ENCODE measurements around the gene CBY2.
"Not testable (repeated sequence)": the region's sequence is repeated elsewhere in the genome, so short reads cannot be mapped to it uniquely, and the experiment has no call there.

CBY2 gene, protein sequence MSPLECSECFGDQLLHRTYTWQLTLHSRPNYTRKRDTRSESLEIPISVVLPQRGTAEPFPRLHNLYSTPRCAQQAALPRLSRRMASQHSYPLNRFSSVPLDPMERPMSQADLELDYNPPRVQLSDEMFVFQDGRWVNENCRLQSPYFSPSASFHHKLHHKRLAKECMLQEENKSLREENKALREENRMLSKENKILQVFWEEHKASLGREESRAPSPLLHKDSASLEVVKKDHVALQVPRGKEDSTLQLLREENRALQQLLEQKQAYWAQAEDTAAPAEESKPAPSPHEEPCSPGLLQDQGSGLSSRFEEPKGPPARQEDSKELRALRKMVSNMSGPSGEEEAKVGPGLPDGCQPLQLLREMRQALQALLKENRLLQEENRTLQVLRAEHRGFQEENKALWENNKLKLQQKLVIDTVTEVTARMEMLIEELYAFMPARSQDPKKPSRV

DNA sequence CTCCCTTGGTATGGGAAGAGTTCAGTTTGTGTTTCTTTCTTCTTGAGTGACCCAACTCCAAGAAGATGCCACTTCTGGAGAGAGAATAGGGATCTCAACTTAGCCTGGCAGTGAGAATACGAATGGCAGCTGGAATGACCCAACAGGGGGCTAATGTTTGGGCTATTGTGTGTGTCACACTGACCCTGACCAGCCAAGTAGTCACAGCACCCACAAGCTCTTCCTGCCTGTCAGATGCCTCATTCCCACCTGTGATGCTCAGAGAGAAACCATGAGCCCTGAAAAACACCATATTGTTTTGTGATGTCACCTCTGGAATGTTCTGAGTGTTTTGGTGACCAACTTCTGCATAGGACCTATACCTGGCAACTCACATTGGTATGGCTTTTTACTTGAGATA is at the start of gene CBY2:
TSS of gene CBY2 (plus strand) at position 233 of the 400 bp plus-strand sequence. CDS start at position 304, 71 bp downstream.
- no peak for DNase-seq

DNA sequence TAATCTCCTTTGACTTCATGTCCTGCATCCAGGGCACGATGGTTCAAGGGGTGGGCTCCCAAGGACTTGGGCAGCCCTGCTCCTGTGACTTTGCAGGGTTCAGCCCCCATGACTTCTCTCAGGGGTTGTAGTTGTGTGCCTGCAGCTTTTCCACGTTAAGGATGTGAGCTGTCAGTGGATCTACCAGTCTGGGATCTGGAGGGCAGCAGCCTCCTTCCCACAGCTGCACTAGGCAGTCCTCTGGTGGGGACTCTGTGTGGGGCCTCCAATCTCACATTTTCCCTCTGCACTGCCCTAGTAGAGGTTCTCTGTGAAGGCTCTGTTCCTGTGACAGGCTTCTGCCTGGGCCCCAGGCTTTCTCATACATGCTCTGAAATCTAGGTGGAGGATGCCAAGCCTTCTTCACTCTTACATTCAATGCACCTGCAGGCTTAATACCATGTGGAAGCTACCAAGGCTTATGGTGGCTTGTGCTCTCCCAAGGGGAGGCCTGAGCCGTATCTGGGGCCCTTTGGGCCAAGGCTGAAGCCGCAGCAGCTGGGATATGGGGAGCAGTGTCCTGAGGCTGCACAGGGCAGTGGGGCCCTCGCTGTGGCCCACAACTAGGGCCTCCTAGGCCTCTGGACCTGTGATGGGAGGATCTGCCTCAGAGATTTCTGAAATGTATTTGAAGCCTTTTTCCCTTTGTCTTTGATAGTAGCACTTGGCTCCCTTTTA is 47.3 kb upstream of the CBY2 start:
- no peak for DNase-seq

DNA sequence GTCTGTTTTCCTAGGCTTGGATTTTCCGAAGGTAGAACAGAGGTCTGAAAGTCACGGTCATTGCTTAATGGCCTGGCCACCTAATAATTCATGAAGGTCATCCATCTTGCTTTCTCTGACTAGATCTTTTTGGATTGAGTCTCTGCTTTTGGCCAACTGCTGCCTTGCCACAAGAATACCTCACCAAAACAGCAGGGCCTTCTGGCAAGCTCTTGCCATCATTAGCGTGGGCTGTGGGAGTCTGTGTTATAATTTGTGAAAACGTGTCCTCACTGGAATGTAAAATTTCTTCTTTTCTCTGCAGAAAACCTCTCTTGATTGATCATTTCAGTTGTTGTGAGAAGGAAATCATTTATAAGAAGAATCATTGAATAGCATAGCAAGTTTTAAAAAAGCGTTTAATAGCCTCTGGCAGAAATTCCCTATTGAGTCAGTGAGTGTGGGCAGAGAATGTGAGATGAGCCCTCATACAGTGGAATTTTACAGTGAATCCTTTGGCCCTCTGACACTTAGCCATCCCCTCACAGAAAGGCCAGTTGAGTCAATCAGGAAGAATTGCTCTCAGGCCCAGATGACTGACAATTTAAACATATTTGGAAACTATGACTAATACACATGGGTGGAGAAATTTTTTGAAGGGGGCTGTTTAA is 43.4 kb upstream of the CBY2 start:
- DNase-seq: no peak

DNA sequence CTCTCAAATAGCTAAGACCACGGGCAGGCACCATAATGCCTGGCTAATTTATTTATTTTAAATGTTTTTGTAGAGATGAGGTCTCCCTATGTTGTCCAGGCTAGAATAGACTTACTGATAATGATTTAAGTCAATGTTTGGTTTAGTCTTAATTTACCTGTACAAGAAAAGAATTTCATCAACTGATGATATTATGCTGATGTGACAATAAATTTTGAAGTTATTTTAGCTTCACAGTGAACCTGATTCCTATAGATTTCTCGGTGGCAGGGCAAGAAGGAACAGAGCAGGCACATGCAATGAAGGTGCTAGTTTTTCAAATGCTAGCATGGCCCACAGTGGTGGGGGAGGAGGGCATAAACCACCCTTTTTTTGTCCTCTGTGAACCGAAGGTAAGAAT is 42.6 kb upstream of the CBY2 start:
- no peak for DNase-seq

DNA sequence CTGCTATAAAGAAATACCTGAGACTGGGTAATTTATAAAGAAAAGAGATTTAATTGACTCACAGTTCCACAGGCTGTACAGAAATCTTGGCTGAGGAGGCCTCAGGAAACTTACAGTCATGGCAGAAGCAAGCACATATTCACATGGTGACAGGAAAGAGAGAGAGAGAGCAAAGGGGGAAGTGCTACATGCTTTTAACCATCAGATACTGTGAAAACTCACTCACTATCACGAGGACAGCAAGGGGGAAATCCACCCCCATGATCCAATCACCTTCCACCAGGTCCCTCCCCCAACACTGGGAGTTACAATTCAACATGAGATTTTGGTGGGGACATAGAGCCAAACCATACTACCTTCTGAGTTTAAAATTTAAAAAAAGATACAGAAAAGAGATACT is 41.7 kb upstream of the CBY2 start:
- not testable (repeated sequence) for DNase-seq

DNA sequence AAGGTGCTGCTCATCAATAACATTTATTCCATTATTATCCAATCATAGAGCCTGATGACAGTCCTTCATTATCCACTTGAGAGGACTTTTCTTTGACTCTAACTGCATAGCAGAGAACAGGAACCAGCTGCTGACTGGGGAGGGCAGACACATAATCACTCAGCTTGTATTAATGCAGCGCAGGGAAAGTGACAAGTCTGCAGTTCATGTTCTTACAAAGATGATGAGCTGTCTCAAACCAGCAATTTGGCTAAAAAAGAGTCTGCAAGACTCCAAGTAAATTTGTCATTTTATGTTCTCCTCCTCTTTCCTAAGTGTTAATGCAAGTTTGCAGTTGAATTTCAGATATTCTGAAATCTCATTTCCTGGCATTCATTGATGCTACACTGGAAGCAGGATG is 40.0 kb upstream of the CBY2 start:
- DNase-seq: no peak

DNA sequence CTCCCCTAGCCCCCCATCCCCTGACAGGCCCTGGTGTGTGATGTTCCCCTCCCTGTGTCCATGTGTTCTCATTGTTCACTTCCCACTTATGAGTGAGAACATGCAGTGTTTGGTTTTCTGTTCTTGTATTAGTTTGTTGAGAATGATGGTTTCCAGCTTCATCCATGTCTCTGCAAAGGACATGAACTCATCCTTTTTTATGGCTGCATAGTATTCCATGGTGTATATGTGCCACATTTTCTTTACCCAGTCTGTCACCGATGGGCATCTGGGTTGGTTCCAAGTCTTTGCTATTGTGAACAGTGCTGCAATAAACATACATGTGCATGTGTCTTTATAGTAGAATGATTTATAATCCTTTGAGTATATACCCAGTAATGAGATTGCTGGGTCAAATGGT is 39.2 kb upstream of the CBY2 start:
- not testable (repeated sequence) for DNase-seq

DNA sequence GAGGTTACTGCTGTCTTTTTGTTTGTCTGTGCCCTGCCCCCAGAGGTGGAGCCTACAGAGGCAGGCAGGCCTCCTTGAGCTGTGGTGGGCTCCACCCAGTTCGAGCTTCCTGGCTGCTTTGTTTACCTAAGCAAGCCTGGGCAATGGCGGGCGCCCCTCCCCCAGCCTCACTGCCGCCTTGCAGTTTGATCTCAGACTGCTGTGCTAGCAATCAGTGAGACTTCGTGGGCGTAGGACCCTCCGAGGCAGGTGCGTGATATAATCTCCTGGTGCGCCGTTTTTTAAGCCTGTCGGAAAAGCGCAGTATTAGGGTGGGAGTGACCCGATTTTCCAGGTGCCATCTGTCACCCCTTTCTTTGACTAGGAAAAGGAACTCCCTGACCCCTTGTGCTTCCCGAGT is 32.5 kb upstream of the CBY2 start:
- not testable (repeated sequence) for DNase-seq

DNA sequence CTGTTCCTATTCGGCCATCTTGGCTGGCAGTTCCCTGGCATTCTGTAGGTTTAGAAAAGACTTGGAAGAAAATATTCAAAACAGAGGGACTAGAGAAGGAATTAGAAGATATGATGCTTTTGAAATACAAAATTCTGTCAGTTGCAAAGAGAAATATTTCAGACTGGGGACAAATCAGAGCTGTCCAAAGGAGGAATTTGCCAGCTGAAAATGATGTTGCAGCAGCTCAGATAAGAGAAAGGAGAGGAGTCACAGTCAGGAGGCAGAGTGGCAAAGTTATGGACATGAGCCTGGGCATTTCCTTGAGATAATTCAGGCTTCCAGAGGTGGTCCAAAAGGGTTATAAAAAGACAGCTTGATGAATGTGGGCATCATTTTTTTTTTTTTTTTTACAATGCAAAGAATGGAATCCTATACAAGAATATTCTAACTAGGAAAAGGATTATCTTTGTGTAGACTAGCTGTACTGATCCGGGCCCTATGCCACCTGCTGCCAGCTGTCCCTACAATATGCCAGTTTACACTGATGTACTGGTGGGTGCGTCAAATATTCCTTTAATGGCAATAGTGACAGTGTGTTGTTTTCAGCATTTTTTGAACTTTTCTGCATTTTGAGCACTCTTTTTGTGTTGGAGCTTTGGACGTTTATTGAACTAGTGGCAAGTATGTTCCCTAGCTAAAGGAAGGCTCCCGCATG is 31.8 kb upstream of the CBY2 start:
- DNase-seq: no peak

DNA sequence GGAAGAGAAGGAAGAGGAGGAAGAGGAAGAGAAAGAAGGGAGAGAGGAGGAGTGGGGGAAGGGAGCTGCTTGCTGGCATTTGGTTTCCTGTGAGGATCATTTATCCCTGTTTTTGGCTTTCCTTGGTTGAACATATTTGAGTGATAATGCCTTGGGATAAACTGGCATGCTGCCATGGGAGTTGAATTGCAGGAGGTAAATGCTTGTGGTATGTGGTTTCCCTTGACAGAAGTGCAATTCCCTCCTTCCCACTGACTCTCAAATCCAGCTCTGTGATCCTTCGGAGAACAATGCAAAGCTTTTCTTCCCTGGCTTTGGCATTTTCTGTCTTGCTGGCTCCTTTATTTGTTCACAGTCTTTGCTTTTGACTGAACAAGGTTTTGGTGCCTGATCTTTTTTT is 27.2 kb upstream of the CBY2 start:
- no peak for DNase-seq

DNA sequence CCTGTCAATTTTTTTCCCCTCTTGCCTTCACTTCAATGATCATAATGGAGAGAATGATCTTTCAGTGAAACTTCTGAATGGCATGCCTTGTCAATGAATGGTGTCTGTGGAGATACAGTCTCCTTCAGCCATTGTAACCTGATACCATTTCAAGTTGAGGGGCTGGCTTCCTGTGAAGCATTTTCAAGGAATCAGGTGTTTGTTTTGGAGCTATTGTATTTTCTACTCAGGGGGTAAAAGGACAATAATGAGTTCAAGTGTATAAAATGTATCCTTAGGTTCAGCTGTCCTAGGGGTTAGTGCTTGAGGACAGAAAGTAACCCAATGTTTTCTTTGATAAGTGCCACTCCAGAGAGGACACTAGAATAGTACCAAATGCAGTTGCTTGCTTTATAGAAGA is 23.8 kb upstream of the CBY2 start:
- DNase-seq: no peak

DNA sequence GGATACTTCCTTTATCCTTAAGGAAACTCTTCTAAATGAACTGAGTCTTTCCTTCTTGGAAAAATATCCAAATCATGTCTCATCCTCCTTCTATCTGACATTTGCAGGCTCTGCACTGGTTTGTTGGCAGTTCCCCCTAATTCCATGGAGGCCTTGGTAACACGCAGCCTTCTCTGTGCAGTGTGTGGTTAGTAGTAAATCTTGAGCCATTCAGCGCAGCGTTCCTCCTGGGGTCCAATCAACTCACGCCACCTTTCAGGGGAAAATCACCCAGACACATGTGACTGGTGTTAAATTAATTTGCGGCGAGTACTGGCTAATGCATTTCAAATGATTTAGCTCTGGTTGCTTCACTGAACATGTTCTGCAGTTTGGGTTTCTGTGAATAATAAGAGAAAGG is 21.0 kb upstream of the CBY2 start:
- no peak for DNase-seq

DNA sequence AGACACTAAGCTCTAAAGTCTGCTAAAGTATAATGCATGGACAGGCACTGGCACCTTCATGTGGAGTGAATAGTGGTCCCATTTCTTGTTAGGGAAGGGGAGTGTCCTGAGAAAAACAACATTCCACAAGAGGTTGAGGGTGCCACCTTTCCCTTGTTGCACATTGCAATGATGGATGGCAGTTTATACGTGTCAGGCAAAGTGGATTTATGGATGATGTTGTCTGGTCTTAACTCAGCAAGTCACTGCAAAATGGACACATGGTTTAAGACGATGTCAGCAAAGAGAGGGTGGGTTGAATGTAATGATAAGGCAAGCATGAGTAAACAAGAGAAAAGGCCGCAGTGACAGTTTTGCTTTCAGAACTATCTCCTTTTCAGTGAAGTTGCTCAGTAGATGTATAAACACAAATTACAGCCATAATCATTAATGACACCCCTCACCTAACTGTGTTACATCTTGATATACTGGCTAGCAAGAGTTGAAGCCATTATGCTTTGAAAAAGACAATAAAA is 19.6 kb upstream of the CBY2 start:
- no peak for DNase-seq

DNA sequence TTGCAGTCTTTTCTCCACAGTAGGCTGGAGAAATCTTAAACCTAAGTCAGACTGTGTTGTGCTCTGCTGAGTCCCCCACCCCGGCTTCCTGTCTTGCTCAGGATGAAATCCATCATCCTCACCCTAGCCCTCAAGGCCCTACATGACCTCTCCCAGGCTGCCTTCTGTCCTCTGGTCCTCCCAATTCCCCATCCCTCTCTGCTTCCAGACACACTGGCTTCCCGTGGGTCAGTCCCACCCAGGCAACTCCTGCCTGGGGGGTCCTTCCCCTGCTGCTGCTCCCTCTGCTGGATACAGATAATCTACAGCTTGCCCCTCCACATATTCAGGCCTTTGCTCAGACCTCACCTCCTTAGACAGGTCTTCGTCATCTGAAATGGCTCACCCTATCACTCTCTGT is 18.4 kb upstream of the CBY2 start:
- no peak for DNase-seq

DNA sequence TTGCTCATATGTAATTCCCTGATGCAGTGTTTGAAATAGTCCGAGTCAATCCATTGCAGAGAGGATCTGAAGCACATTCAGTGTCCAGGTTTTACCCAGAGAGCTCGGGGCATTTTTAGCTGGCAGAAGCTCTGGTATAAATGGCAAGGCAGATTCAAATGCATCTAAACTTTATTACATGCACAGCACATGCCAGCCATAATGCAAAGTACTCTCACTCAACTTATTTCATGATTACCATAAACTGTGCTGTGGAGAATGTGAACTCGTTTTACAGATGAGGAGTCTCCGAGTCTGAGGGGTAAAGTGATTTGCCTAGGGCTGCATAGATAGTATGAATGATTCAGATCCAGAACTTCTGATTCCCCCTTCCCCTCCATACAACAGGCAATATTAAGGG is 13.5 kb upstream of the CBY2 start:
- DNase-seq: no peak

DNA sequence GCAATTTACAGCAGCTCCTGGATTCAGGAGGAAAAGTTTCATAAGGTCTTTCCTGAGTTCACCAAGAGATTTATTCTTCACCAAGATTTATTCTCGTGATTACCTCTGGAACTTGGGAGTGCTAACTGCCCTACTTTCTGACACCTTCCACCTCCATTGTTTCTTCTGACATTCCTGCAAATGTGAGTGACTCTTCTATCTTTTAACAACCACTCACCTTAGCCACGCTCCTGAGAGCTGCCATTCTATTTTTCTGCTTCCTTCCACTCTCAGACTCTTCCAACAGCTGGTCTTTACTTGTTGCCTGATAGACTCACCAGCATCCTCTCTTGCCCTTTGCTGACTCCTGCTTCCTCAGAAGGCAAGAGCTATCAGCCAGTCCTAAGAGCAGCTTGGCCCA is 11.5 kb upstream of the CBY2 start:
- DNase-seq: no peak

DNA sequence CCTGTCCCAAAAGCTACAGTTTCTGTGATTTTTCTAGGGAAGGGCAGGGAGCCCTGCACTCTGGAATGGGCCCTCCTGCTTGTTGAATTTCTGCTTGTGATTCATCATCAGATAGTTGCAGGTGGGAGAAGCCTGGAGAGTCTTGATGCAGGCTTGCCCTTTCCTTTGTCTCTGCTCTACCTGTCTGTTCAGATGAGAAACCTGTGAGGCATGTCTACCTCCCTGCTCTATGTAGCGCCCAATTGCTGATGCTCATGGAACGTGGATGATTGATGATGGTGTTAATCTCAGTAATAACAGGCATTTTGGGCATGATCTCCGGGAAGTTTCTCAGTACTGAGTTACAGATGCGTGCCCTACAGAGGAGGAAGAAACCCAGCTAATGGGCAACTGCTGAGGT is 10.9 kb upstream of the CBY2 start:
- DNase-seq: no peak

DNA sequence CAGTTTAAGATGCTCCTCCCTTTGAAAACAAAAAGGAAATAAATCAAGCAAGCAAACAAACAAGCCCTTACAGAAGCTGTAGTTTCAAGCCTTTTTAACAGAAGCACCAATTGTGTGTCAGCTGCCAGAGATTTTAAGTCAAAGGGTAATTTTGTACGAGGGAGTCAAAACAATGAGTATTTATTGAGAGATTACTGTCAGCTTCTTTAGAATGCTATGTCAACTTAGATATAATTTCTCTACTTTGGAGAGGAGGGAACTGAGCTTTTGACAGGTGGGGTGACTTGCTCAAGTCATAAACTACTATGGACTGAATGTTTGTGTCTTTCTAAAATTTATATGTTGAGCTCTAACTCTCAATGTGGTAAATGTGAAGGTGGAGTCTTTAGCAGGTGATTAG is 10.5 kb upstream of the CBY2 start:
- no peak for DNase-seq

DNA sequence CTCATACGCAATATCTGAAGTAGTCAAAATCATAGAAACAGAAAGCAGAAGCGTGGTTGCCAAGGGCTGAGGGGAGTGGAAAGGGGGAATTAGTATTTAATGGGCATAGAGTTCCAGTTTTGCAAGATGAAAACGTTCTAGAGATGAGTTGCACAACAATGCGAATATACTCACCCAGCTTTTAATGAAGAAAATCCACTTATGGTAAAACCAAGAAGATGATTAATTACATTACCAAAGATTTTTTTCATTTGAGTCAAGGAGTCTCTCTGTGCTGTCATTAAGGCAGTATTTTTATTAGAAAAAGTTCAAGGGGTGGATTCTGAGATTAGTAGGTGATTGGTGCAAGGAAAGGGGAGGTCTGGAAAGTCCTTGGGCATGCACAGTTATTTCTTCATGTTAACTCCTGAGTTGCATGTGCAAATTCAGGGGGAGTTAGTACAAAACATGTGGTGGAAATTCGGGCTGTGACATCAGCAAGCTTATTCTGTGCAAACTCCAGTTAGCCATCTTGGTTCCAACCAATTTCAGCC is 6.9 kb upstream of the CBY2 start:
- DNase-seq: no peak

DNA sequence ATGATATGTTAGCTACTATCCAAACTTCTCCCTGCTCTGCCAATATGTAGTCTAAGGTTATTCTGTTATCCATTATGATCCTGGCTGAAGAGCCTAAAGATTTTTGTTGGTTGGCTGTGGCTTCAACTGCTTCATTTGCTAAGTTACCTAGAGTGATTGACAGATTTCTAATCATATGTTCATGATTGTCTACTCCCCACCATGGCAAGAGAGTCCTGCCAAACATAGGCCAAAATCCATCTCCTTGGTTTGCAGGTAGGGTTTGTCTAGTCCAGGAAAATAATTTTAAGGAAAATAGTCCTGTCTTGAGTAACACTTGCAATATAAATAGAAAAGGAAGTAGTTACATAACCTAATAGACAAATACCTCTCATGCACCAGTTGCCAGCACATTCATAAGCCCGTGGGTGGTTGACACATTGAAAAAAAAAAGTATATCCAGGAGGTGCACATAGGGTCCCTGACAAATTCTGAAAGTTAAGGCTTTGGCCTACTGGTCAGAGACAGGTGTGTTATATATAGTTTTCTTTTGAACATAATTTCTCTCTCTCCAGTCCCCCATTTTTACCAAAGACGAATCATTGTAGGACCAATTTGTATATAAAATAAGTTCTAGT is 5.4 kb upstream of the CBY2 start:
- DNase-seq: no peak

DNA sequence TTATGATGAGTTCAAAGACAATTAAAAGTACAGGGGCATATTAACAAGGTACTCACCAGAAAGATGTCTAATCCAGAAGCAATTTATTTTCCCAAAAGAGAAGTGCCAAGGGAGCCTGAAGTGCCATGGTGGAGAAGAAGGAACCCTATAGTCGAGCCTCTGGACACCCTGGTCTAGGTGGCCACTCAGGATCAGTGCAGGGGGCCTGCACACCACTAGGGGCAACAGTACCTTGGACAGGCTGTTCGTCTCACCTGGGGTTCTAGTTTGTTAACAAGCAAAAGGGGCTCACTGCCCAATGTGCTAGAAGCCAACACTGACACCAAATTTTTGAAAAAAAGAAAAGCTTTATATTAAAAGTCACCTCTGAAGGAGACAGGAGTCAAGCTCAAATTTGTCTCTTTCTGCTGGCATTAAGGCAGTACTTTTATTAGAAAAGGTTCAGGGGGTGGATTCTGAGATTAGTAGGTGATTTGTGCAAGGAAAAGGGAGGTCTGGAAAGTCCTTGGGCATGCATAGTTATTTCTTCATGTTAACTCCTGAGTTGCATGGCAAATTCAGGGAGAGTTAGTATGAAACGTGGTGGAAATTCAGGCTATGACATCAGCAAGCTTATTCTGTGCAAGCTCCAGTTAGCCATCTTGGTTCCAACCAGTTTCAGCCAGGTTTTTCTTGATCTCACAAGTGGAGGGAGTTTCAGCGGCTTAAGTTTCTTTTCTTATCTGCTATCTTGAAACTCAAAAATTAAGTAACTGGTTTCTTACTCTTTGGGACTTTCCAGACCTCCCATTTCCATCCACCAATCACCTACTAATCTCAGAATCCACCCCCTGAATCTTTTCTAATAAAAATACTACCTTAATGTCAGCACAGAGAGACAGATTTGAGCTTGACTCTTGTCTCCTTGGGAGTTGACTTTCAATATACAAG is 884 bp upstream of the CBY2 start:
- no peak for DNase-seq
